GM13977 (cell line): ENCODE data around the gene ATXN1.

Source experiments
- DNase-seq: peaks from one replicate; pipeline ENCODE4 v3.0.0; 2012; ENCODE audit warnings: low spot score
- in situ Hi-C: fragments of 300-500 bp; cut with MboI; formaldehyde crosslinking; loops from one replicate; pipeline ENCODE4 v1.12.0; 2022; ENCODE audit warnings: low sequenced_read_pairs, low pct_unique_long_range_greater_than_20kb, mixed read lengths, inconsistent platforms; ENCODE audit not compliant: unreplicated experiment
- TF ChIP-seq, protein P1 (sequence below): IDR thresholded peaks from 2 replicates; pipeline ENCODE4 v1.5.1; 2012; ENCODE audit warnings: mild to moderate bottlenecking, control low read depth; ENCODE audit not compliant: insufficient read depth; ENCODE audit errors: extremely low read depth, missing control alignments

The ATXN1 gene

GRCh38 chr6:16329233-16329632 is 432.0 kb downstream of the ATXN1 start:
- in situ Hi-C loops: loop anchor here (25.0 kb wide), 1 partner anchor 758 kb away; no protein-coding TSS in a partner anchor
- DNase-seq: no peak
- TF ChIP-seq, protein P1, sequence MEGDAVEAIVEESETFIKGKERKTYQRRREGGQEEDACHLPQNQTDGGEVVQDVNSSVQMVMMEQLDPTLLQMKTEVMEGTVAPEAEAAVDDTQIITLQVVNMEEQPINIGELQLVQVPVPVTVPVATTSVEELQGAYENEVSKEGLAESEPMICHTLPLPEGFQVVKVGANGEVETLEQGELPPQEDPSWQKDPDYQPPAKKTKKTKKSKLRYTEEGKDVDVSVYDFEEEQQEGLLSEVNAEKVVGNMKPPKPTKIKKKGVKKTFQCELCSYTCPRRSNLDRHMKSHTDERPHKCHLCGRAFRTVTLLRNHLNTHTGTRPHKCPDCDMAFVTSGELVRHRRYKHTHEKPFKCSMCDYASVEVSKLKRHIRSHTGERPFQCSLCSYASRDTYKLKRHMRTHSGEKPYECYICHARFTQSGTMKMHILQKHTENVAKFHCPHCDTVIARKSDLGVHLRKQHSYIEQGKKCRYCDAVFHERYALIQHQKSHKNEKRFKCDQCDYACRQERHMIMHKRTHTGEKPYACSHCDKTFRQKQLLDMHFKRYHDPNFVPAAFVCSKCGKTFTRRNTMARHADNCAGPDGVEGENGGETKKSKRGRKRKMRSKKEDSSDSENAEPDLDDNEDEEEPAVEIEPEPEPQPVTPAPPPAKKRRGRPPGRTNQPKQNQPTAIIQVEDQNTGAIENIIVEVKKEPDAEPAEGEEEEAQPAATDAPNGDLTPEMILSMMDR: no peak

DNA sequence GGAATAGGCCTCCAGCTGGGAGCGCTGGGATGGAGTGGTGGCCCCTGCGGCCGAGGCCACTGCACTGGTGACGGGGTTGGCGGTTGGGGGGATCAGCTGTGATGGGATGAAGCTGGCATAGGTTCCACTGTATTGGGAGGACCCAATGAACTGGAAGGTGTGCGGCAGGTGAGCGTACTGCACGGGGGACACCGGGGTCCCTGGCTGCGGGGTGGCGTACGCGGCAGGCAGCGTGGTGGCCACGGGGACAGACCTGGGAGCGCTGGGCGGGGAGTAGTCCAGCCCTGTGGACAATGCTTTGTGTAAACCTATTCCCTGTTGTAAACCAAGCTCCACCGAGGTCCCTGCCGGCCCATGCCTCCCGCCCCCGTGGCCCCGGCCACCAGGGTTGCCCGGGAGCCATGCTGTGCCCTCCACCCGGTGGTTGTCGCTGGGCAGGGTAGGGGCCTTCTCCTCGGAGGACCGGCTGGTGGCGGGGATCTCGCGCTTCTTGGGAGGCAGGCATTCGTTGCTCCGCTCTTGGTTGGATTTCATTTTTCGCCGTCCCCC is 433.4 kb downstream of the ATXN1 start:
- TF ChIP-seq, protein P1: no peak
- in situ Hi-C loops: loop anchor here (25.0 kb wide), 1 partner anchor 759 kb away; no protein-coding TSS in a partner anchor
- no peak for DNase-seq

DNA sequence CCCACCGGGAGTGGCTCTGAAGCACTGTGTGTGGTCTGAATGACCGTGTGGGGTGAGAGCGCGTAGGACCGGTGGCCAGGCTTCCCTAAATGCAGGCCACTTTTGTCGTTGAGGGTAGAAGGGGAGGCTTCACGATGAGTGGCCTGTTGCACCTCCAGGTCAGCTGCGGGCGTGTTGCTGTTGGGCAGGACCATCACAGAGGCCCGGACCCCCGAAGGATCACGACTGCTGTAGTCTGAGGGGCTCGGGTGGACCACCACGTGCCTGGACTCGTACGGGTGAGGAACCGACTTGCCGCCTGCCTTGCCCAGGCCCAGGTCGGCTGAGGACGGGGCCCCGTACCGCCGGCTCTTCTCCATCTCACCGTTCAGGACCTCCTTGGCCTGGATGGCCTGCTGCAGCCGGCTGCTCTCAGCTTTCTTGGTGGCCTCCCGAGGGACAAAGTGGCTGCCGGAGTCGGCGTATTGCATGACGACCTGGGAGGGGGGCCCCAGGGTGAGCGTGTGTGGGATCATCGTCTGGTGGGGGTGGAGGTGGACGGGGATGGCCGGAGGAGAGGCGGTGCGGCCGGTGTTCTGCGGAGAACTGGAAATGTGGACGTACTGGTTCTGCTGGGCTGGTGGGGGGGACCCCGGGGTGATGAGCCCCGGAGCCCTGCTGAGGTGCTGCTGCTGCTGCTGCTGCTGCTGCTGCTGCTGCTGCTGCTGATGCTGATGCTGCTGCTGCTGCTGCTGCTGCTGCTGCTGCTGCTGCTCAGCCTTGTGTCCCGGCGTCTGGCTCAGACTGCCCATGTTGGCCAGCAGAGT is 434.1 kb downstream of the ATXN1 start:
- in situ Hi-C loops: loop anchor here (25.0 kb wide), 1 partner anchor 760 kb away; no protein-coding TSS in a partner anchor

DNA sequence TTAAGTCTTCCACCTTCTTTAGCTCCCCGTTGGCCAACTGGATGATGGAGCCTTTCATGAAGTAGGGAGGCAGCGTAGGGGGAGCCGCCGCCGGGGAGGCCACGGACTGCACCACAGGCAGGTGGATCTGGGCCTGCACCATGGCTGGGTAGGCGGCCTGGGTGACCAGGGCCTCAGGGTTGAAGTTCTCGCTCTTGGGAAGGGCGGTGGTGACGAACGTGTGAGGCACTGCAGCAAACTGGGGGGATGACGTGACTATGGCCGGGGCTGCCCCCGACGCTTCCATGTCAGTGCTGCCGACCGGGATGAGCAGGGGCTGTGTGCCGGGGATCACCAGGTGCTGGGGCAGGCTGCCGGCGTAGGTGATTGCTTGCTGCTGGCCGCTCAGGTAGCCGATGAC is 434.7 kb downstream of the ATXN1 start:
- in situ Hi-C loops: loop anchor here (25.0 kb wide), 1 partner anchor 761 kb away; no protein-coding TSS in a partner anchor
- DNase-seq: no peak
- TF ChIP-seq, protein P1: no peak

More for the DNA sequence above, 434.1 kb downstream of the ATXN1 start:
- no peak for DNase-seq
- TF ChIP-seq, protein P1: no peak

GRCh38 chr6:16324606-16325225 is 436.5 kb downstream of the ATXN1 start:
- in situ Hi-C loops: loop anchor here (25.0 kb wide), 1 partner anchor 763 kb away; no protein-coding TSS in a partner anchor
- TF ChIP-seq, protein P1: no peak
- no peak for DNase-seq

- in situ Hi-C loops: no loop called here
These were observed 437.1 kb downstream of the ATXN1 start for GRCh38 chr6:16324184-16324583.

More at GRCh38 chr6:16324184-16324583, 437.1 kb downstream of the ATXN1 start:
- DNase-seq: no peak
- TF ChIP-seq, protein P1: no peak
